Stimulated activated CD8-positive, alpha-beta memory T cell treated with anti-CD3 and anti-CD28 coated beads, Interleukin-15, amount 100 ng/mL, for 48 hours (primary cell): ENCODE data around the gene HNRNPDL.
"Not testable (repeated sequence)": the region's sequence is repeated elsewhere in the genome, so short reads cannot be mapped to it uniquely, and the experiment has no call there.

Experiments used
- DNase-seq, 2 donors: peaks; one replicate each; pipeline ENCODE4 v3.0.0-alpha.2; 2020; ENCODE audit warnings: low read depth in 2 of 2

Gene HNRNPDL

DNA sequence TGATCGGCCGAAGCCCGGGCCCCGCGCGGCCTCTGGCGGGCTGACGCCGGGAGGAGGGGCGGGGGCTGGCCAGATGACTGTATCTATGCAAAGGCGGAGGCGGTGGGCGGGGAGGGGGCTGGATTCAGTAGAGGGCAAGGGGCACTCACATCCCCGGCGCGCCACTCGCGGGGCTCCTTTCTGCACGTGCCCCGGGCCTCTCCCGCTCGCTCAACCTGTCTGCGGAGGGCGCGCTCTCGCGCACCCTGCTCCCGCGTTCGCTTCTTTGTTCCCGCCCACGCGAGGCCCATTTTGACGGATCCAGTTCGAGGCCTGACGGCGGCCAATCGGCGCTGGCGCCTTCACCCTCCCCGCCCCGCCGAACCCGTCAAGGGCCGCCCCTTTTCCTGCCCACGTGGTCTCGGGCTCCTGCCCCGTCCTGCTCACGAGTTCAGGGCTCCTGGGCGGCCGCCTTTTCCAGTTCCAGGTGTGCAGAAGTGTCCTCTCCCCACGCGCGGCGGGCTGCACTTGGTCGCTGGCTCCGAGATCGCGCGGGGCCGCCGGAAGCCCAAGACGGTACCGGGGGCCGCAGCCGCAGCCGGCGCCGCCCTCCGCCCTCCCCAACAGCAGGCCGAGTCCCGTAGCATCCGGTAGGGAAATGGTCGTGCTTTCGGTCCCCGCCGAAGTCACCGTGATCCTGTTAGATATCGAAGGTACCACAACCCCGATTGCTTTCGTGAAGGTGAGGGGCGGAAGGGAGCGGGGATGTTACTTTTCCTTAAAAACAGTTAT, at the start of gene HNRNPDL, which contains the start of gene ENOPH1:
Gene HNRNPDL, minus strand, starts transcription at position 270 of the 771 bp plus-strand sequence. CDS start 772 bp downstream, outside the sequence.
Gene ENOPH1, plus strand, starts transcription at position 398 of the 771 bp plus-strand sequence. Its CDS starts 240 bp downstream, at position 638.
- peak; percentile 99 for DNase-seq

GRCh38 chr4:82479562-82479961, 49.3 kb upstream of the HNRNPDL start:
- DNase-seq, result no peak

- DNase-seq, result not testable (repeated sequence)
Observed at GRCh38 chr4:82477469-82477868, 47.2 kb upstream of the HNRNPDL start.

- DNase-seq, result not testable (repeated sequence)
Observed at GRCh38 chr4:82475931-82476330, 45.7 kb upstream of the HNRNPDL start.

GRCh38 chr4:82473621-82474164, 43.4 kb upstream of the HNRNPDL start:
- no peak for DNase-seq

GRCh38 chr4:82473080-82473479, 42.8 kb upstream of the HNRNPDL start:
- DNase-seq, result not testable (repeated sequence)

DNA sequence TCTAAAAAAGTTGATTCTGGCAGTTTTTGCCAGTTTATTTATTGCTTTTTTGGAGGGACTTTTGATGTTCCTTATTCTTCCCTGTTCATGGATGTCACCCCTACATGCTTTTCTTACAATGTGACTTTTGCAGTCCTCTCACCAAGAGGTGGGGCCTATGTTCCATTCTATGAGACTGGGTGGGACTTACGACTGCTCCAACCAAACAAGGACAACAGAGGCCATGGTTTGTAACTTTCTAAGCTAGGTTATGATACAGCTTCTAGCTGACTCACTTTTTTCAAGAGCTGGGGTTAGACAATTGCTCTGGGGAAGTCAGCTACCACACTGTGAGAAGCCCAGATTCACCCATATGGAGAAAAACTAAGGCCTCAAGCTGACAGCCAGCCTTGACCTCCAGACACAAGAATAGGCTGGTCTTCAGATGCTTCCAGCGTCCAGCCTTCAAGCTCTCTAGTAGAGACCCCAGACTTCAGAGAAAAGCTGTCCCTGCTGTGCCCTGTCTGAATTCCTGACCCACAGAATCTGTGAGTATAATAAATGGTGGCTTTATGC, 39.6 kb upstream of the HNRNPDL start:
- DNase-seq, result no peak

DNA sequence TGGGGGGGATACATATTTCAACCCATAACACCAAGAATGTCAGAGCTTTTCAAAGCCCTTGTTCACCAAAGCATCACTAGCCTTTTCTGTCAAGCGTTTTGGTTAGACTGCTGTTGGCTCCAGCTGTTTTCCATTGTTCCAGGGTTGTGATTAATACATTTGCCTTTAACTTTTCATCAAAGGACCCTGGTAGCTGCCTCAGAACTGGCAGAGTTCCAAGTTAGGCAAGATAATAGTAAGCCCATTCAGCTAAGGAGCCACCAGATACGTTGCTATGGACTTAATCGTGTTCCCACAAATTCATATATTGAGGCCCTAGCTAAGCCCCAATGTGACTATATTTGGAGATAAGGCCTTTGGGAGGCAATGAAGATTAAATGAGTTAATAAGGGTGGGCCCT, 37.2 kb upstream of the HNRNPDL start:
- DNase-seq, result no peak

DNA sequence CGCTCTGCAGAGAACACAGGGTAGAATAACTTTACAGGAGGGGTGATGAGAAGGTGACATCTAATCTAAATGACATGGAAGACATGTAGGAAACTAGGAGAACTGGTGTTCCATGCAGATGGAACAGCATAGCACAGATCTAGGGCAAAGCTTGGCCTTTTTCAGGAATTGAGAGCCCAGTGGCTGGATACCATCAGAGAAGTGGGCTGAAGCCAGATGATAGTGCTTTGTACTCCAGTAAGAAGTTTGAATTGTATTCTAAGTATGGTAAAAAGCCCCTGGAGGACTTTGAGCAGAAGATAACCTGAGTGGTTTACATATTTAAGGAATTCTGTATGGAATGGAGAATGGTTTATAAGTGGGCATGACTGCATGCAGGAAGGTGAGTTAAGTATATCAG, 33.0 kb upstream of the HNRNPDL start:
- no peak for DNase-seq

GRCh38 chr4:82462415-82462831, 32.2 kb upstream of the HNRNPDL start:
- peak; percentile 61 to 65 for DNase-seq

GRCh38 chr4:82461710-82462109, 31.4 kb upstream of the HNRNPDL start:
- DNase-seq, result no peak

- no peak for DNase-seq
Observed at GRCh38 chr4:82458729-82459128, 28.5 kb upstream of the HNRNPDL start.

GRCh38 chr4:82457266-82457665, 27.0 kb upstream of the HNRNPDL start:
- no peak for DNase-seq

- DNase-seq, result no peak
Observed at GRCh38 chr4:82452026-82452425, 21.8 kb upstream of the HNRNPDL start.

DNA sequence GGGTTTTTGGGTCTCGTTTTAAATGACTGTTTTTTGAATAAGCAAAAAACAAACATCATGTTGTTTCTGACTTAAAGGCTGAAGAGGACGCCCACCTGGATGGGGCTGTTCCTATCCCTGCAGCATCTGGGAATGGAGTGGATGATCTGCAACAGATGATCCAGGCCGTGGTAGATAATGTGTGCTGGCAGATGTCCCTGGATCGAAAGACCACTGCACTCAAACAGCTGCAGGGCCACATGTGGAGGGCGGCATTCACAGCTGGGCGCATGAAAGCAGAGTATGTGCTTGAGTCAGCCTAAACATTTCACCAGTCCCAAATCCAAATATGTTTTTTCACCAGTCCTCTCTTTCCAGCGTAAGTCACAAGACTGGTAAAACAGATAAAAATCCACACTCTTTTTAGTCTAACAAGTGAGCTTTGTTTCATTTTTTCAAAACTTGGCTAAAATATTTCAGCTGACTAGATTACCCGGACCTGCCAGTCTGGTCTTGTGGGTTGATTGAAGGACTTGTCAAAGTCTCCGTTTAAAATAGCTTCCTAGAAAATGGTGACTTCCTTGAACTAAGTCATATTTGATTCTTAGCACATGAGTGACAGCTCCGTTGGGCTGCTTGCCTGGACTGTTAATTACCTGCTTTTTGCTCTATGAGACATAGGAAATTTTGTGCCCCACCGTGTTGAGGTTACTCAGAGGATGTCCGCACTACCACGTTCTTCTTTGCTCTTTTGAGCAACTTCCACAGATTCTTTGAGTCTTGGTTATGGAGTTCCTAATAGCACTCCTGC, 20.9 kb upstream of the HNRNPDL start:
- DNase-seq, result no peak

GRCh38 chr4:82447886-82448285, 17.6 kb upstream of the HNRNPDL start:
- DNase-seq, result no peak

GRCh38 chr4:82439088-82439487, 8.8 kb upstream of the HNRNPDL start:
- no peak for DNase-seq

GRCh38 chr4:82437285-82438005, 7.2 kb upstream of the HNRNPDL start:
- no peak for DNase-seq

- DNase-seq, result no peak
Observed at GRCh38 chr4:82436780-82437179, 6.5 kb upstream of the HNRNPDL start.

DNA sequence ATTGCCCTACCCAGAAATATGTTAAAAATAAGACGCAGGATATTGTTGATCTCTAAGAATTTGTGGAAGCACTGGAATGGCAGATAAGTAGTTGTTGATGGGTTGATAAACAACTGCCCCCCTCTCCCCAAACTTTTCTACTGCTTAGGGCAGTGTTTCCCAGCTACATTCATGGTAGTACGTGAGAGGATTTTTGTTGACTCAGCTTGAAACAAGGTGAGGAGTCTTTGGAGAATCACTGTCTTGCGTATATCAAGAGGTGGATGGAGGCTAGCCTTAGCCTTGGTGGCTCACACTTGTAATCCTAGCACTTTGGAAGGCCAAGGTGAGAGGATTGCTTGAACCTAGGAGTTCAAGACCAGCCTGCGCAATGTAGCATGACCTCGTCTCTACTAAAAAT, 5.9 kb upstream of the HNRNPDL start:
- DNase-seq, result no peak

GRCh38 chr4:82434949-82435348, 4.7 kb upstream of the HNRNPDL start:
- DNase-seq, result no peak

GRCh38 chr4:82433791-82434190, 3.5 kb upstream of the HNRNPDL start:
- DNase-seq, result no peak
